ENCODE data around the gene NKD1. TPM values are rescaled to one million over a fixed set of nuclear protein-coding genes. Genes with fewer than 3 reads are reported as not detected.

NKD1 gene
- total and polyA plus RNA-seq, 2 of the 8 experiments (the other 6 are each of a cell fraction or from before 2014, with no cell fraction given) = 0.70 to 4.5 TPM

GRCh38 chr16:50696126-50696525 is 147.9 kb downstream of the NKD1 start:
- Histone ChIP-seq H2BK12ac (ENCODE audit: low read depth, low read length) (no peak overlapping the region), H2AK5ac (ENCODE audit: low read depth, low read length) (no peak overlapping the region), H3K27me3 (replicated peaks in 1 of 4; ENCODE audit: control insufficient read depth in 3 of 4, extremely low read depth in 1 of 4, insufficient read depth in 3 of 4, low read length in 3 of 4) (peaks cover 0 to 26% (median 23%) of the 10 kb centered on the region in 4 experiments; a peak in 6 of 7 replicates), H3K27ac (ENCODE audit: low read depth, low read length) (no peak overlapping the region), H3K18ac (ENCODE audit: extremely low read depth, low read length) (no peak overlapping the region), H3K9me3 (ENCODE audit: insufficient read depth in 2 of 2, low read depth in 1 of 2, low read length in 1 of 2) (no peaks in the 10 kb centered on the region), H3K23me2 (ENCODE audit: low read depth, low read length) (peaks cover 15% of the 10 kb centered on the region), H3K4me1 (replicated peaks in 1 of 4; ENCODE audit: control insufficient read depth in 3 of 4, insufficient read depth in 4 of 4, low read length in 3 of 4) (peaks cover 0 to 6% (median 1%) of the 10 kb centered on the region in 4 experiments; a peak in 3 of 7 replicates), H4K20me1 (replicated peaks in 1 of 2; ENCODE audit: control insufficient read depth in 1 of 2, insufficient read depth in 2 of 2, low read length in 2 of 2) (peaks cover 0 to 7% of the 10 kb centered on the region in 2 experiments), H2BK15ac (ENCODE audit: low read length) (no peak overlapping the region), H3K79me1 (ENCODE audit: low read depth, low read length) (no peaks in the 10 kb centered on the region), H3K23ac (ENCODE audit: insufficient read length) (no peak overlapping the region), H2AFZ (ENCODE audit: low read length) (no peak overlapping the region), H4K5ac (ENCODE audit: insufficient read length, low read depth, low read length) (no peak overlapping the region), H3K4ac (replicated peaks; ENCODE audit: insufficient read length, low read depth, low read length) (no peak overlapping the region), H3K79me2 (ENCODE audit: control insufficient read depth in 1 of 2, insufficient read depth in 2 of 2, low read length in 2 of 2) (no peaks in the 10 kb centered on the region), H3K36me3 (ENCODE audit: control insufficient read depth in 2 of 4, insufficient read depth in 4 of 4, low read length in 3 of 4) (no peaks in the 10 kb centered on the region), H3K56ac (replicated peaks; ENCODE audit: insufficient read length, low read depth, low read length) (no peak overlapping the region), H4K91ac (replicated peaks; ENCODE audit: insufficient read length, low read length) (no peak overlapping the region), H2BK20ac (ENCODE audit: low read length) (no peak overlapping the region), H2BK120ac (replicated peaks; ENCODE audit: low read depth, low read length) (no peak overlapping the region), H3K4me3 (ENCODE audit: extremely low read depth in 1 of 4, insufficient read depth in 2 of 4, low read depth in 3 of 4, low read length in 4 of 4) (no peak overlapping the region), H2BK5ac (ENCODE audit: low read depth, low read length) (no peak overlapping the region), H4K8ac (ENCODE audit: extremely low read depth, insufficient read depth, low read length) (no peak overlapping the region), H3K14ac (ENCODE audit: insufficient read length) (no peak overlapping the region), H3K4me2 (ENCODE audit: insufficient read depth in 1 of 2, low read depth in 2 of 2, low read length in 2 of 2) (no peak overlapping the region), H3K9ac (replicated peaks in 1 of 4; ENCODE audit: extremely low read depth in 1 of 4, low read depth in 3 of 4, low read length in 3 of 4) (no peak overlapping the region)
- ChIA-PET CTCF (ENCODE audit: partially characterized antibody) (interaction anchor here (0.9 to 2.4 kb wide), 5 partner anchors 15 to 51 kb away, joined by 3 to 7 read pairs (median 5); no protein-coding TSS in a partner anchor), POLR2A (ENCODE audit: partially characterized antibody) (no interaction called here)
- no peak for TF ChIP-seq ASH2L (IDR thresholded peaks at IDR 0.05; ENCODE audit: low read length)
- no peak for TF ChIP-seq CTCF (IDR thresholded peaks at IDR 0.05; ENCODE audit: control extremely low read depth in 1 of 3, insufficient read depth in 1 of 3, low read depth in 1 of 3, low read length in 3 of 3)
- no peak for TF ChIP-seq KDM1A (IDR thresholded peaks at IDR 0.05; ENCODE audit: borderline replicate concordance, low read length)
- TF ChIP-seq SP4 (IDR thresholded peaks at IDR 0.05; ENCODE audit: low read length) = no peak
- TF ChIP-seq SP1 (IDR thresholded peaks at IDR 0.05; ENCODE audit: low read depth, low read length) = no peak
- no peak for DNase-seq (ENCODE audit: low read depth in 1 of 2, low spot score in 2 of 2)
- no peak for FAIRE-seq
- WGBS, 2 experiments (ENCODE audit: extremely low coverage in 1 of 2, insufficient coverage in 1 of 2, insufficient read length in 1 of 2, insufficient replicate concordance in 2 of 2, low coverage in 1 of 2, low lambda C conversion rate in 2 of 2, missing lambda C conversion rate in 1 of 2) = 63% methylated on average over 5 of the region's 5 CpGs; no CpG with 5 or more reads in 1 of the 2 experiments

Data from H1 (cell line).